ENCODE results near the gene KIR3DL2.

- TF ChIP-seq EZH2 (IDR thresholded peaks at IDR 0.05; ENCODE audit: borderline replicate concordance, low read length) (no peak), CTCF (IDR thresholded peaks at IDR 0.05; ENCODE audit: low read length) (no peak)
Measured at GRCh38 chr19:54893406-54893805, 43.2 kb downstream of the KIR3DL2 start.

Data from OCI-LY1 (cell line).